ENCODE results near the gene SAT2.
"Not testable (repeated sequence)": the region's sequence is repeated elsewhere in the genome, so short reads cannot be mapped to it uniquely, and the experiment has no call there.

Gene SAT2

GRCh38 chr17:7611635-7612293 lies 15.9 kb downstream of the SAT2 start:
- no peak overlapping the region for H3K4me3 ChIP-seq (ENCODE audit: low read depth, low read length)
- TF ChIP-seq, protein P1, sequence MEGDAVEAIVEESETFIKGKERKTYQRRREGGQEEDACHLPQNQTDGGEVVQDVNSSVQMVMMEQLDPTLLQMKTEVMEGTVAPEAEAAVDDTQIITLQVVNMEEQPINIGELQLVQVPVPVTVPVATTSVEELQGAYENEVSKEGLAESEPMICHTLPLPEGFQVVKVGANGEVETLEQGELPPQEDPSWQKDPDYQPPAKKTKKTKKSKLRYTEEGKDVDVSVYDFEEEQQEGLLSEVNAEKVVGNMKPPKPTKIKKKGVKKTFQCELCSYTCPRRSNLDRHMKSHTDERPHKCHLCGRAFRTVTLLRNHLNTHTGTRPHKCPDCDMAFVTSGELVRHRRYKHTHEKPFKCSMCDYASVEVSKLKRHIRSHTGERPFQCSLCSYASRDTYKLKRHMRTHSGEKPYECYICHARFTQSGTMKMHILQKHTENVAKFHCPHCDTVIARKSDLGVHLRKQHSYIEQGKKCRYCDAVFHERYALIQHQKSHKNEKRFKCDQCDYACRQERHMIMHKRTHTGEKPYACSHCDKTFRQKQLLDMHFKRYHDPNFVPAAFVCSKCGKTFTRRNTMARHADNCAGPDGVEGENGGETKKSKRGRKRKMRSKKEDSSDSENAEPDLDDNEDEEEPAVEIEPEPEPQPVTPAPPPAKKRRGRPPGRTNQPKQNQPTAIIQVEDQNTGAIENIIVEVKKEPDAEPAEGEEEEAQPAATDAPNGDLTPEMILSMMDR (IDR thresholded peaks at IDR 0.05; ENCODE audit: low read depth, low read length), result no peak

DNA sequence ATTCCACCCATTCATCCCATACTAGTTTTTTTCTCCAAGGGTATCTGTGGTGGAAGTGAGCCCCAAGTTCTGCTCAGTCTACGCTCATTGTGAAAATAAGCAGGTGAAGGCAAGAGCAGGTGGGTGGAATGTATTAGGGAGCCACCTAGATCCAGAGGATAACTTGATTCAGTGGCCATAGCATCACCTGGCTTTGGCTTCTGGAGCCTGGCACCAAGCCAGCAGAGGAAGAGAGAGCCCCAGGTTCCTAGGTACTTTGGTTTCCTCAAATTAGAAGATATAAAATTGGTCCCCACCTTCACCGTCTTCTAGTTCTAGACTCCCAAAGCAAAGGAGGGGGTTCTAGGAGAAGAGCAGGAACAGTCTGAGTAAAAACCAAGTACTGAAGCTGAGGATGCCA lies 17.0 kb downstream of the SAT2 start:
- H3K4me3 ChIP-seq (ENCODE audit: low read depth, low read length), result no peak overlapping the region
- TF ChIP-seq, protein P1 (IDR thresholded peaks at IDR 0.05; ENCODE audit: low read depth, low read length), result no peak

DNA sequence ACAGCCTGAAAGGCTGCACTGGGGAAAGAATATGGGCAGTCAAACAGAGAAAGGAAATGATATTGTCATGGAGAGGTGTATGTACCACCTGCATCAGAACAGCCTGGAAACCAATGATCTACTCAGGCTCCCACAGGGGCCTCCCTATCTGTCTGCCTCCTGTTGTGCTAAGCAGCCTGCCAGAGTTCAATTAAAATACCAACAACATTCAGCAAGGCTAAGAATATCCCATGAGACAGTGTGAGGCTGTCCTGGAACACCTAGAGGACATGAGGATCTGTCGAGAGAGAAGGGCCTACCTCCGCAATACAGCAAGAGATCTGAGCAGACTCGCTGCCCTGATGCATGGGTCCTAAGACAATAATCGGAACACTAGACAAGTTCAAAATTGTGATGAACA lies 21.3 kb downstream of the SAT2 start:
- TF ChIP-seq, protein P1 (IDR thresholded peaks at IDR 0.05; ENCODE audit: low read depth, low read length), result no peak

DNA sequence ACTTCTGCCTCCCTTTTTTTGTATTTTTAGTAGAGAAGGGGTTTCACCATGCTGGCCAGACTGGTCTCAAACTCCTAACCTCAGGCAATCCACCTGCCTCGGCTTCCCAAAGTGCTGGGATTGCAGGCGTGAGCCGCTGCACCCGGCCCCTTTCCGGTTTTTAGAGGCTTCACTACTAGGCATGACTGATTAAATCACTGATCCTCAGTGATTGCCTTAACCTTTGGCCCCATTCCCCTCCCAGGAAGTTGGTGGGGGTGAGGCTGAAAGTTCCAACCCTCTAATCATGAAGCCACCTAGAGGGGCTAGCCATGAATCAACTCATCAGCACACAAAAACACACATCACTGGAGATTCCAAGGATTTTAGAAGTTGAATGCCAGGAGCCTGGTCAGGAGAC lies 30.1 kb downstream of the SAT2 start:
- H3K4me3 ChIP-seq (ENCODE audit: low read depth, low read length), result not testable (repeated sequence)

More for the DNA sequence above, 21.3 kb downstream of the SAT2 start:
- H3K4me3 ChIP-seq (ENCODE audit: low read depth, low read length), result no peak overlapping the region

GRCh38 chr17:7593296-7593695 lies 34.3 kb downstream of the SAT2 start:
- TF ChIP-seq, protein P1 (IDR thresholded peaks at IDR 0.05; ENCODE audit: low read depth, low read length), result no peak
- H3K4me3 ChIP-seq (ENCODE audit: low read depth, low read length), result no peak overlapping the region

DNA sequence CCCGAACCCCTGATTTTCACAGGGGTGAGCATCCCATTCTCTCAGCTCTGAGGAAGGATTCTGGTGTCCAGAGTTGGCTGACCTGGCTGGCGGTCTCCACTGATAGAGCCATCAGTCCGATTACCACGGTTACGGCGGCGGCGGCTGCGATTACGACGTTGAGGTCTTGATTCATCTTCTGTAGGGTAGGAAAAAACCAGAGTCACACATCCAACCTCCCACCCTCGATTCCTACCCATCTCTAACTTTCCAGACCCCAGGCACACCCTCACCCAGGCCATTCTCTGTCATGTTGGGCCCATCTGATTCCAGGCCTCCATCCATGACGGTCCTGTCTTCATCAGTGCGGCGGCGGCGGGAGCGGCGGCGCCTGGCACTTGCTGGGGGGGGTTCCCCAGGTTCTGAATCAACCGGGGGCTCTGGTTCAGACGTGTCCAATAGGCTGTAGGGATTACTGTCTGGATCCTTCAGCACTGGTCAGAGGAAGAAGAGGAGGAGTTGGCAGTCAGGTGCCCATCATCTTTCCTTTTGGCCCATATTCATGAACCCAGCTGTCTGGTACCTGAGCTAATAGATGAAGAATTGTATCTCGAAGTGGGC lies 35.1 kb downstream of the SAT2 start:
- TF ChIP-seq, protein P1 (IDR thresholded peaks at IDR 0.05; ENCODE audit: low read depth, low read length), result no peak
- no peak overlapping the region for H3K4me3 ChIP-seq (ENCODE audit: low read depth, low read length)

GRCh38 chr17:7591596-7591995 lies 36.0 kb downstream of the SAT2 start:
- no peak overlapping the region for H3K4me3 ChIP-seq (ENCODE audit: low read depth, low read length)

More at GRCh38 chr17:7591596-7591995, 36.0 kb downstream of the SAT2 start:
- TF ChIP-seq, protein P1 (IDR thresholded peaks at IDR 0.05; ENCODE audit: low read depth, low read length), result no peak

Data from WI38 (cell line).